Fibroblast of pulmonary artery (primary cell): ENCODE measurements around the gene CRYBG3.
"Not testable (repeated sequence)": the region's sequence is repeated elsewhere in the genome, so short reads cannot be mapped to it uniquely, and the experiment has no call there.

Experiments used
- DNase-seq: peaks from one replicate; pipeline ENCODE4 v3.0.0-alpha.2; 2010; ENCODE audit warnings: low read depth
- H3K4me3 ChIP-seq: replicated peaks from 2 replicates; pipeline ENCODE4 v1.5.1; 2011; ENCODE audit warnings: low read depth, mild to moderate bottlenecking, control low read depth, low read length, moderate library complexity
- CTCF ChIP-seq: IDR thresholded peaks from 2 replicates; pipeline ENCODE4 v1.5.1; 2011; ENCODE audit warnings: mild to moderate bottlenecking, control low read depth, low read length, inconsistent platforms; ENCODE audit errors: missing control alignments

CRYBG3 gene

GRCh38 chr3:97831140-97831539 is 9.3 kb downstream of the CRYBG3 start:
- no peak overlapping the region for H3K4me3 ChIP-seq
- DNase-seq = no peak
- no peak for TF ChIP-seq CTCF

- not testable (repeated sequence) for DNase-seq
Observed at GRCh38 chr3:97833184-97833583, 11.4 kb downstream of the CRYBG3 start.

GRCh38 chr3:97835761-97836160 is 13.9 kb downstream of the CRYBG3 start:
- no peak overlapping the region for H3K4me3 ChIP-seq
- TF ChIP-seq CTCF = no peak
- no peak for DNase-seq

More at GRCh38 chr3:97833184-97833583, 11.4 kb downstream of the CRYBG3 start:
- H3K4me3 ChIP-seq = not testable (repeated sequence)

- TF ChIP-seq CTCF = no peak
- no peak overlapping the region for H3K4me3 ChIP-seq
- DNase-seq = no peak
Observed at GRCh38 chr3:97838393-97838792, 16.6 kb downstream of the CRYBG3 start.

GRCh38 chr3:97839944-97840343 is 18.1 kb downstream of the CRYBG3 start:
- no peak overlapping the region for H3K4me3 ChIP-seq
- no peak for DNase-seq
- TF ChIP-seq CTCF = no peak

GRCh38 chr3:97841304-97841703 is 19.5 kb downstream of the CRYBG3 start:
- no peak for TF ChIP-seq CTCF
- no peak overlapping the region for H3K4me3 ChIP-seq
- DNase-seq = no peak

GRCh38 chr3:97841956-97842355 is 20.1 kb downstream of the CRYBG3 start:
- no peak for TF ChIP-seq CTCF
- DNase-seq = no peak
- H3K4me3 ChIP-seq = no peak overlapping the region

GRCh38 chr3:97848779-97849178 is 27.0 kb downstream of the CRYBG3 start:
- TF ChIP-seq CTCF = no peak
- H3K4me3 ChIP-seq = no peak overlapping the region
- DNase-seq = no peak
